OCI-LY1 (cell line): Measurements from ENCODE around the gene RRAS.

Experiments
- H2AFZ ChIP-seq: fragments of 200-600 bp; sonication (generic), shearing (Covaris generic); 2 replicates; pipeline ENCODE4 v1.6.0; 2014; ENCODE audit warnings: antibody characterized with exemption, mild to moderate bottlenecking, low read length
- H3F3A ChIP-seq: fragments of 200-600 bp; sonication (generic), shearing (Covaris generic); 2 replicates; pipeline ENCODE4 v1.6.0; 2014; ENCODE audit warnings: mild to moderate bottlenecking, antibody characterized with exemption, low read length, moderate library complexity; ENCODE audit not compliant: insufficient read depth
- H3K27ac ChIP-seq: fragments of 200-600 bp; sonication (generic); 2 replicates; pipeline ENCODE4 v1.5.1; 2014; ENCODE audit warnings: low read length, mixed run types, mild to moderate bottlenecking, low read depth; ENCODE audit not compliant: poor library complexity, severe bottlenecking
- H3K27me3 ChIP-seq: fragments of 200-600 bp; sonication (generic); 2 replicates; pipeline ENCODE4 v1.6.0; 2014; ENCODE audit warnings: antibody characterized with exemption, mild to moderate bottlenecking, low read length, moderate library complexity; ENCODE audit not compliant: insufficient read depth
- H3K36me3 ChIP-seq: fragments of 200-600 bp; sonication (generic); 2 replicates; pipeline ENCODE4 v1.6.1; 2014; ENCODE audit warnings: mild to moderate bottlenecking, antibody characterized with exemption, low read length, moderate library complexity, mixed read lengths; ENCODE audit not compliant: insufficient read depth
- H3K4me1 ChIP-seq: fragments of 200-600 bp; sonication (generic); 2 replicates; pipeline ENCODE4 v1.5.1; 2014; ENCODE audit warnings: mild to moderate bottlenecking, low read length, moderate library complexity; ENCODE audit not compliant: insufficient read depth, severe bottlenecking
- H3K4me2 ChIP-seq: fragments of 200-600 bp; sonication (generic), shearing (Covaris generic); 2 replicates; pipeline ENCODE4 v1.6.1; 2014; ENCODE audit warnings: low read length
- H3K4me3 ChIP-seq: fragments of 200-600 bp; sonication (generic); 2 replicates; pipeline ENCODE4 v1.5.1; 2014; ENCODE audit warnings: low read length, low read depth, mild to moderate bottlenecking, mixed read lengths; ENCODE audit not compliant: poor library complexity, severe bottlenecking
- H3K79me2 ChIP-seq: fragments of 200-600 bp; shearing (Covaris generic); 2 replicates; pipeline ENCODE4 v1.6.1; 2016; ENCODE audit warnings: mixed run types, low read length, mixed read lengths; ENCODE audit not compliant: insufficient read depth
- H3K9ac ChIP-seq: fragments of 200-600 bp; sonication (generic), shearing (Covaris generic); 2 replicates; pipeline ENCODE4 v1.6.1; 2014; ENCODE audit warnings: mild to moderate bottlenecking, low read length, mixed read lengths
- H3K9me2 ChIP-seq: fragments of 200-600 bp; sonication (generic), shearing (Covaris generic); 2 replicates; pipeline ENCODE4 v1.6.1; 2014; ENCODE audit warnings: low read depth, mild to moderate bottlenecking, low read length, mixed read lengths
- H3K9me3 ChIP-seq: fragments of 200-600 bp; shearing (Covaris generic); 2 replicates; pipeline ENCODE4 v1.6.1; 2014; ENCODE audit warnings: low read length, mixed read lengths
- H4K20me1 ChIP-seq: fragments of 200-600 bp; sonication (generic), shearing (Covaris generic); 2 replicates; pipeline ENCODE4 v1.6.0; 2016; ENCODE audit warnings: mild to moderate bottlenecking, low read length; ENCODE audit not compliant: insufficient read depth
- CTCF ChIP-seq: fragments of 200-600 bp; sonication (generic), shearing (Covaris generic); IDR thresholded peaks from 2 replicates; pipeline ENCODE4 v1.5.1; 2017; ENCODE audit warnings: mild to moderate bottlenecking, antibody characterized with exemption, low read length, moderate library complexity, mixed read lengths
- EZH2 ChIP-seq: fragments of 200-600 bp; sonication (generic), shearing (Covaris generic); IDR thresholded peaks from 2 replicates; pipeline ENCODE4 v1.8.0; 2017; ENCODE audit warnings: borderline replicate concordance, mixed run types, mild to moderate bottlenecking, antibody characterized with exemption, low read length, moderate library complexity, mixed read lengths

Gene RRAS

DNA sequence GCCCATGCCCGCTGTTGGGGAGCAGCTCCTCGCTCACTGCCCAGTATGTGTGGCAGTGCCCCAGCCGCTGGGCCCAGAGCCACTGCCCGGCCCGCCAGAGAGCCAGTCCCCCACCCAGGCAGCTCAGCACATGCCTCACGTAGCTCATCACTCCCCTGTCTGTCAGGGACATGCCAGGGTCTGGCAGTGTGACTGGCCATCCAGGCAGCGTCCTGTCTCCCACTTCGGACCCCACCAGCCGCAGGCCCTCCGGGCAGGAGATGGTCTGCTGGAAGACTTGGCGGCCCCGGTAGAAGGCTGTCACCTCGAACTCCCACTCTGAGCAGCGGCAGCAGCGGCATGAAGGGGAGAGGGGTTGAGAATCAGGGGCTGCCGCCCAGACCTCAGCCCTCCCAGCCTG lies 22.1 kb upstream of the RRAS start:
- H3K27ac ChIP-seq = no peak overlapping the region
- H3F3A ChIP-seq = no peaks in the 10 kb centered on the region
- no peaks in the 10 kb centered on the region for H4K20me1 ChIP-seq
- no peak overlapping the region for H3K4me2 ChIP-seq
- no peaks in the 10 kb centered on the region for H3K9me3 ChIP-seq
- peaks cover 61% of the 10 kb centered on the region for H3K36me3 ChIP-seq
- peaks cover 17% of the 10 kb centered on the region for H3K4me1 ChIP-seq
- TF ChIP-seq CTCF (no peak), EZH2 (no peak)
- 0 out of 2 replicates have a peak, but pooled peaks cover 5% of the 10 kb centered on the region for H3K79me2 ChIP-seq
- no peak overlapping the region for H3K9ac ChIP-seq
- no peak overlapping the region for H3K4me3 ChIP-seq
- no peaks in the 10 kb centered on the region for H3K9me2 ChIP-seq
- H3K27me3 ChIP-seq = no peaks in the 10 kb centered on the region
- H2AFZ ChIP-seq = no peak overlapping the region

DNA sequence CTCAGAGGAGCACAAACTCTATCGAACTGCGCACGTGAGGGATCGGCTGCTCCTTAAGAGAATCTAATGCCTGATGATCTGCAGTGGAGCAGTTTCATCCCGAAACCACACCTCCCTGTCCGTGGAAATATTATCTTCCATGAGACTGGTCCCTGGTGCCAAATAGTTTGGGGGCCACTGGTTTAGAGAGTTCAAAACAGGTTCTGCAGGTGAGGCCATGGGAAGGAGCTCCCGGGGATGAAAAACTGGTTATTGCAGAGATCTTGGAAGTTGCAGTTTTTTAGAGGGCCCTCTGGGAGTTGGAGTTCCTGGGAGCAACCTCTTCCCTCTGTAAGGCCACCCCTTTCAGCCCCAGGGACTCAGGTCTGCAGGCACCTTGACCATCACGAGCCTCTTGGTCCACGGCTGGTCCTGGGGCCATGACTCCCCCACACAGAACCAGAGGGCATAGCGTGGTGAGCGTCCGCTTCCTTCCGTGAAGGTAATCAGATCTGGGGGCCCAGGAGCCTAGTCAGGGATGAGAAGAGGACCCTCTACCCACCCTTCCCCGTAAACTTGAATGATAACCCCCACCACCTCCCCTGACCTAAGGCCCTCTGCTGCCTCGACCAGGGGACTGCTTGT lies 20.5 kb upstream of the RRAS start:
- no peaks in the 10 kb centered on the region for H3K9me2 ChIP-seq
- H3K9ac ChIP-seq = no peak overlapping the region
- no peak overlapping the region for H3K4me2 ChIP-seq
- H3K9me3 ChIP-seq = no peaks in the 10 kb centered on the region
- no peaks in the 10 kb centered on the region for H3K79me2 ChIP-seq
- H3K27me3 ChIP-seq = no peaks in the 10 kb centered on the region
- H3F3A ChIP-seq = no peaks in the 10 kb centered on the region
- no peaks in the 10 kb centered on the region for H4K20me1 ChIP-seq
- TF ChIP-seq CTCF = no peak
- peaks cover 75% of the 10 kb centered on the region for H3K36me3 ChIP-seq
- no peak overlapping the region for H2AFZ ChIP-seq
- no peak overlapping the region for H3K4me3 ChIP-seq
- no peak overlapping the region for H3K27ac ChIP-seq
- peaks cover 9% of the 10 kb centered on the region for H3K4me1 ChIP-seq

GRCh38 chr19:49658566-49659442 lies 18.9 kb upstream of the RRAS start:
- no peak overlapping the region for H2AFZ ChIP-seq
- H3K9me2 ChIP-seq = no peaks in the 10 kb centered on the region
- H3K27ac ChIP-seq = no peak overlapping the region
- TF ChIP-seq EZH2 = no peak
- no peak for TF ChIP-seq CTCF
- H3K4me1 ChIP-seq = peaks cover 4% of the 10 kb centered on the region
- H3K27me3 ChIP-seq = no peaks in the 10 kb centered on the region
- H3K4me2 ChIP-seq = no peak overlapping the region
- H4K20me1 ChIP-seq = no peaks in the 10 kb centered on the region
- H3K36me3 ChIP-seq = peaks cover 90% of the 10 kb centered on the region
- no peaks in the 10 kb centered on the region for H3K79me2 ChIP-seq
- H3K4me3 ChIP-seq = no peak overlapping the region
- H3F3A ChIP-seq = no peaks in the 10 kb centered on the region
- H3K9ac ChIP-seq = no peak overlapping the region
- H3K9me3 ChIP-seq = no peaks in the 10 kb centered on the region
